Non-pigmented ciliary epithelial cell (primary cell): Measurements from ENCODE around the gene CLDN19.

Experiments
- DNase-seq: peaks from one replicate; pipeline ENCODE4 v3.0.0-alpha.2; 2010; ENCODE audit warnings: low read depth

CLDN19 gene

GRCh38 chr1:42739753-42740700 is at the start of gene CLDN19:
Gene CLDN19, minus strand, starts transcription at chr1:42740236. Its CDS starts 173 bp downstream, at chr1:42740063.
- DNase-seq, result no peak

GRCh38 chr1:42788021-42788420 is 48.0 kb upstream of the CLDN19 start:
- DNase-seq, result no peak

GRCh38 chr1:42786097-42786496 is 46.1 kb upstream of the CLDN19 start:
- no peak for DNase-seq

GRCh38 chr1:42784946-42785693 is 45.1 kb upstream of the CLDN19 start, which contains the start of gene TMEM269:
Gene TMEM269, plus strand, starts transcription at chr1:42784991. Its CDS starts 4,903 bp downstream, at chr1:42789894.
- DNase-seq, result no peak

- DNase-seq, result no peak
Measured at GRCh38 chr1:42784547-42784945, 44.5 kb upstream of the CLDN19 start.

GRCh38 chr1:42783092-42783491 is 43.1 kb upstream of the CLDN19 start:
- no peak for DNase-seq

GRCh38 chr1:42780176-42780575 is 40.1 kb upstream of the CLDN19 start:
- no peak for DNase-seq

- DNase-seq, result no peak
Measured at GRCh38 chr1:42779725-42780124, 39.7 kb upstream of the CLDN19 start.

- no peak for DNase-seq
Measured at GRCh38 chr1:42777852-42778251, 37.8 kb upstream of the CLDN19 start.

GRCh38 chr1:42776502-42776901 is 36.5 kb upstream of the CLDN19 start:
- no peak for DNase-seq

- DNase-seq, result no peak
Measured at GRCh38 chr1:42774928-42775526, 35.0 kb upstream of the CLDN19 start.

- no peak for DNase-seq
Measured at GRCh38 chr1:42773420-42773819, 33.4 kb upstream of the CLDN19 start.

GRCh38 chr1:42769811-42770210 is 29.8 kb upstream of the CLDN19 start:
- DNase-seq, result no peak

- DNase-seq, result no peak
Measured at GRCh38 chr1:42768172-42768571, 28.1 kb upstream of the CLDN19 start.

- DNase-seq, result no peak
Measured at GRCh38 chr1:42767510-42768000, 27.5 kb upstream of the CLDN19 start.

- DNase-seq, result peak; percentile 93
Measured at GRCh38 chr1:42766741-42767509, 26.9 kb upstream of the CLDN19 start, which contains the start of the genes C1orf50 and P3H1. Gene C1orf50, plus strand, starts transcription at chr1:42767249. Its CDS starts 63 bp downstream, at chr1:42767312. Gene P3H1, minus strand, starts transcription at chr1:42767028. Its CDS starts 57 bp downstream, at chr1:42766971.

GRCh38 chr1:42765832-42766740 is 26.1 kb upstream of the CLDN19 start:
- DNase-seq, result peak; percentile 59

- DNase-seq, result no peak
Measured at GRCh38 chr1:42765269-42765668, 25.2 kb upstream of the CLDN19 start.

GRCh38 chr1:42762269-42762668 is 22.2 kb upstream of the CLDN19 start:
- DNase-seq, result no peak

- DNase-seq, result no peak
Measured at GRCh38 chr1:42761567-42761966, 21.5 kb upstream of the CLDN19 start.
